AG09319 (cell line): Measurements from ENCODE around the gene ANGPTL7.

ENCODE experiments used
- DNase-seq: peaks from one replicate; pipeline ENCODE4 v3.0.0-alpha.2; 2010; ENCODE audit warnings: low read depth; ENCODE audit errors: extremely low read depth
- CTCF ChIP-seq: IDR thresholded peaks from 2 replicates; pipeline ENCODE4 v1.5.1; 2011; ENCODE audit warnings: low read depth, mild to moderate bottlenecking, inconsistent platforms, low read length, moderate library complexity

Gene ANGPTL7

GRCh38 chr1:11147197-11147770 is 41.9 kb upstream of the ANGPTL7 start:
- no peak for DNase-seq
- TF ChIP-seq CTCF = no peak

- no peak for TF ChIP-seq CTCF
- DNase-seq = no peak
Measured at GRCh38 chr1:11150326-11150725, 38.8 kb upstream of the ANGPTL7 start.

GRCh38 chr1:11151114-11151513 is 38.0 kb upstream of the ANGPTL7 start:
- TF ChIP-seq CTCF = no peak
- DNase-seq = no peak

GRCh38 chr1:11151826-11152612 is 37.1 kb upstream of the ANGPTL7 start:
- DNase-seq = no peak
- no peak for TF ChIP-seq CTCF

- no peak for DNase-seq
Measured at GRCh38 chr1:11152755-11153154, 36.4 kb upstream of the ANGPTL7 start.

GRCh38 chr1:11153184-11153583 is 36.0 kb upstream of the ANGPTL7 start:
- DNase-seq = no peak
- TF ChIP-seq CTCF = no peak

More at GRCh38 chr1:11152755-11153154, 36.4 kb upstream of the ANGPTL7 start:
- TF ChIP-seq CTCF = no peak

- no peak for TF ChIP-seq CTCF
- DNase-seq = no peak
Measured at GRCh38 chr1:11156441-11156840, 32.7 kb upstream of the ANGPTL7 start.
